IPS DF 4.7 (cell line): ENCODE results near the gene ANK3.

Experiments
- DNase-seq: peaks from one replicate; pipeline ENCODE4 v3.0.0-alpha.2; 2013; ENCODE audit warnings: low spot score; ENCODE audit errors: extremely low read depth

ANK3 gene

DNA sequence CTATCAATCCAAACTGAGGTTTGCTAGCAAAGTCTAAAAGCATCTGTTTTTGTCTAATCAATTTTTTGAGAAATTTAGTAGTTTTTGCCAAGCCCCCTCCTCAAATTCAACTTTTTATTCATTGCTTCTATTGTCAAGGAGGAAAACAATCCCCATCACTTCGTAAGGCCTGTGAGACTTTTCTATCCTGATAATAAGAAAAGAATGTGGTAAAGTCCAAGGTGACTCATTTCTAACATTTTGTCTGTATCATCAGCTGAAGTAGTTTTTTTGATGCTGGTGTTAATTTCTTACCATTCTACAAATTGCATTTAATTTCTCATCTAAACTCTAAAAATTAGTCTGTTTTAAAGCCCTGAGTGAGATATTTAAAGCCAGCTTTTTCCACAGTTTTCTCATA is 11.7 kb downstream of the ANK3 start:
- DNase-seq = no peak

GRCh38 chr10:60377042-60377352 is 12.7 kb downstream of the ANK3 start:
- DNase-seq = no peak

DNA sequence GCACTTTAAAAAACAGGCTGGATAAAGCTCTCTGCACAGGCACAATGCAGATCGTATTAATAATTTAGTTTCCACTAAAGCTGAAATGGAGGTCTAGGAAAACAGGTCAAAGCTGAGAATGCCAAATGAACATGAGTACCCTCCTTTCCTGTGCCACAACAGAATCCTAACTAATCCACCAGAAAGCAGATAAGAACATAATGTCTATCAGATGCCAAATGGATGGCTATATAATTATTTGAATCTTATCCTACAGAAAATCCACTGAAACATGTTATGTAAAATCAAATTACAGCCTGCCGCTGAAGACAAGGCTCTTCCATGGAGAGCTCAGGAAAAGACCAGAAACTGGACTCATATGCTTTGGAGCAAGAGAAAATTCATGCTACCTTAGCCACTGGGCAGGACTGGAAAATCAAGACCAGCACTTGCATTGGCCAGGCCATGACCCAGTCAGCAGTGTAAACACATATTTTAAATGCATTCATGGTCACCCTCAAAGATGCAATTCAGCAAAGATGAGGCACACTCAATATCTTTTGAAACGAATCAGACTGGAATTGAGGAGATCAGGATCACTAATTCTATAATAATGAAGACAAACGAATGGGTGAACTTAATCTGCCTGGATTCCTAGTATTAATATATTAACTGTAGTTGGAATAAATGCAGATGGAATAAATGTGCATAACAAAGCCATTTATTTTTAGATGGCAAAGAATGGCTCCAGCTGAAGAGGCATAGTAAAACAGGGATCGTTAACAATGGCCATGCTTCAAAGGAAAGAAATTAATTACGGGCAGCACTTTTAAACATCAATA is 13.2 kb downstream of the ANK3 start:
- DNase-seq = no peak

DNA sequence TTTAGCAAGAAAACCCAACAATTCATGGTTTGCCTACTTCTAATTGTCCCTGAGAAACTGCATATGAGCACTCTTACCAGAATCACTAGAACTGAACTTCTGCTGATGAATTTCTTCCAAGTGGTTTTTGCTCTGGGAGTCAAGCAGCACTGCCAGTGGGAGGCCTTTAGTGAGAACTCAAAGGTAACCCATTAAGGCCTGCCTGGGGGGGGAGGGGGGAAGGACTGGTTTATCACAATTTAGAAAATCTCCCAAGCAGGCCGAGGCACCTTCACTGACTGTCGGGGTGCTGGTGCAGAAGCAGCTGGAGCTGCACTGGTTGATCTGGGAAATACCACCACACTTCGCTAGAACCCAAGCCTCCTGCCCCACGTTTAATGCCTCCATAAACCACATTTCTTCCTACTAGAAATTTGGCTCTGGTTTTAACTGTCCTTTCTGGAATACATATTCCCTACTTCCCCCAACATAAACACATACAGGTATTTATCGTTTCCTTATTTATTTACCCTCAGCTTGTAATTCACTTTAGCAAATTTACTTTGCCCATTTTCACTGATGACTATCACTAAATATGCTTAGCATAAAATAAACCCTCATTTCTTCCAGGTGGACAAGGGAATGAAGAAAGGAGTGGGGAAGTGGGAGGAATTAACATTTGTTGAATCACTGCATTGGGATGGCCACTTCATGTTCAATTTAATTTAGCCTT is 14.2 kb downstream of the ANK3 start:
- no peak for DNase-seq

GRCh38 chr10:60374836-60375235 is 14.8 kb downstream of the ANK3 start:
- no peak for DNase-seq

DNA sequence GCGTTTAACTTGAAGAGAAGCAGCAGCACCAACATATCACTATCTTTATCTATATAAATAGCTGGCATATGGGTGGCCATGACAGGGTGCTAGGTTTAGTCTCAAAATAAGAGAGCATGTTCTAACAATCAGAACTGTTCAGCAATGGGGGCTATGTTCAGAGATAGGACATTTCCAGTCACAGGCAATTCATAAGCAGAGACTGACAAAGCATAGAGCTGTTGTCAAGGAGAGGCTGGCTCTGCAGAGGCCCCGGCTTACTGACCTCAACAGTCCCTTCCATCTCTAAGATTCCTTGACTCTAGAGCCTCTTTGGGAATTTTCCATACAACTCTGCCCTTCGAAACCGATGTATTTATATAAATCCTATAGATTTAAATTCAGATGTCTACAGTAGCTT is 17.2 kb downstream of the ANK3 start:
- no peak for DNase-seq

DNA sequence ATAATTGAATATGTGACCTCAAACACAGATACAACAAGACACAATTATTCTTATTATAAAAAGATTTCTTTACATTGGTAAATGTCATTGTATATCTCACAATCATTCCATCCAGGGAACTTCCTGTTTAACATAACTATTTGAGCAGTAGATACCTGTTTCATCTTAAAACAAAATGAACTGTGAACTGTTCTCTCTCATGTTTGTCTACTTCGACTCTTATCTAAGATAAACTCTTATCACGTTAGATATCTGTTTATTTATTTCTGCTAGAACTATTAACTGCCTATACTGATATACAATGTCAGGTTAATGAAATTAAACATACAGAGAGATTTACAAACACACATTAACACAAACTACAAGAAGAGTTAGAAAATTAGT is 20.1 kb downstream of the ANK3 start:
- DNase-seq = no peak

GRCh38 chr10:60368875-60369546 is 20.7 kb downstream of the ANK3 start:
- no peak for DNase-seq

DNA sequence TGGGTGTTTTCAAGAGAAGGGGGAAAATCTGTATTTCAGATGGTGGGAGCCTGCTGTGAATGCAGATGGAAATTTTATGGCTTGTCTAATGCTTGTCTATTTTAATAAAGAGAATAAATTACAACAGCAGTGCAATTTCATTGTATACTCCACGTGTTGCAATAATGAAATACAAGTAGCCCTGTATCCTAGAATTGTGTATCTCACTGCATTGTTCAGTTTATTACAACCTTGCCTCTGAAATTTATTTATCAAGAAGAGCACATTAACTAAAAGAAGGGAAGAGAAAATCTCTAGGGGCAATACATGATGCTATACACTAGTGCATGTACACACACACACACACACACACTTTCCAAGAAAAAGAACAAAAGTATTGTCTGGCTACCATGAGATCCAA is 21.8 kb downstream of the ANK3 start:
- no peak for DNase-seq

DNA sequence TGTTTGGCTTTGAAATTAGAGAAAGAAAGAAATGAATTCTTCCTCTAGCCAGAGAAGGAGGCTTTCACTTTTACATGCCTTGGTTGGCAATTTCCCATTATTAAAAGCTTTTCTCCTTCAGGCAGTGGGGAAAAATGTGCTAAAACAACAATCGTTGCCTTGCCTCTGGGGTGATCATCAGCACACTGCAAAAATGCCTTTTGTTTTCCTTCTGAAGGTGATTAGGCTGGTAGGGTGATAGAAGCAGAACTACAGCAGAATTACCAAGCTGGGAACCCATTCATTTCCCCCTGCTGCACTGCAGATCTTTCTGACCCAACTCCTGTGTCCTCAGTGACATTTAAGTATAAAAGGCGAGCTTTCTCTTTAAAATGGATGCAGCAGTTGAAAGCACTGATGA is 22.2 kb downstream of the ANK3 start:
- DNase-seq = no peak

- no peak for DNase-seq
Observed at GRCh38 chr10:60367024-60367423, 22.7 kb downstream of the ANK3 start.

DNA sequence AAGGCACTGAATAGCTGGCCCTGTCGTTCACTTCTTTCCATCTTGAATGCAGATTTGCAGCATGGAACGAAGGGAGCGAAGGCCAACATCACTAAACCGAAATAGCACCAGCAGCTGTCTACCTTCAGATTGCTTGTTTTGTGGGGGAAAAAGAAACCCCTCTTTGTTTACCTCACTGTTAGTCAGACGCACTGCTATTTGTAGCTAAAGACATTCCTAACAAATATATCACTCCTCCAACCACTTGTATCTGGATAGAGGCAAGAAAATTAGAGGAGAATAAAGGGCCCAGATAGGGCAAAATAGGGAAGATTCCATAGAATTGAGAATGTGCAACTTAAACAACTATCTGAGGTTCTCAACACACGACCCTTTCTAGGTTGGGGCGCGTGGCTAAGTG is 26.5 kb downstream of the ANK3 start:
- no peak for DNase-seq

GRCh38 chr10:60362461-60362860 is 27.2 kb downstream of the ANK3 start:
- no peak for DNase-seq

DNA sequence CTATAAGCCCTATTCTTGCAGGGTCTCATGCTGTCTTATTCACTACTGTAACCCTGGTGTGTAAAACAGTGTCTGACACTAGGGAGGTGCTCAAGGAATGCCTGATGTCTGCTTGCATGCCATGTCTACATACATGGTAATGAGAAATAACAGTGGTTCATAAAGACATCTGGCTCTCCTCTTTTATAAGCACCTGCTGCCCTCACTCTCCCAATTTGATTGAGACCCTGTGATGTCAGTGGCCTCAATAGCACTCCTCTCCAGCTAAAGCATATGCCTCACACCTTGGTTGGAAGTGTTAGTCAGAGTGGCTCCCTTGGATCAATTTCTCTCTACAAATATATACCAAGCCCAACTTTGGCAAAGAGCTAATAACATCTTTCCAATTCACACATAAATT is 30.6 kb downstream of the ANK3 start:
- no peak for DNase-seq

GRCh38 chr10:60358282-60358681 is 31.4 kb downstream of the ANK3 start:
- DNase-seq = no peak

GRCh38 chr10:60353519-60354258 is 36.0 kb downstream of the ANK3 start:
- no peak for DNase-seq

GRCh38 chr10:60352105-60352504 is 37.6 kb downstream of the ANK3 start:
- no peak for DNase-seq

DNA sequence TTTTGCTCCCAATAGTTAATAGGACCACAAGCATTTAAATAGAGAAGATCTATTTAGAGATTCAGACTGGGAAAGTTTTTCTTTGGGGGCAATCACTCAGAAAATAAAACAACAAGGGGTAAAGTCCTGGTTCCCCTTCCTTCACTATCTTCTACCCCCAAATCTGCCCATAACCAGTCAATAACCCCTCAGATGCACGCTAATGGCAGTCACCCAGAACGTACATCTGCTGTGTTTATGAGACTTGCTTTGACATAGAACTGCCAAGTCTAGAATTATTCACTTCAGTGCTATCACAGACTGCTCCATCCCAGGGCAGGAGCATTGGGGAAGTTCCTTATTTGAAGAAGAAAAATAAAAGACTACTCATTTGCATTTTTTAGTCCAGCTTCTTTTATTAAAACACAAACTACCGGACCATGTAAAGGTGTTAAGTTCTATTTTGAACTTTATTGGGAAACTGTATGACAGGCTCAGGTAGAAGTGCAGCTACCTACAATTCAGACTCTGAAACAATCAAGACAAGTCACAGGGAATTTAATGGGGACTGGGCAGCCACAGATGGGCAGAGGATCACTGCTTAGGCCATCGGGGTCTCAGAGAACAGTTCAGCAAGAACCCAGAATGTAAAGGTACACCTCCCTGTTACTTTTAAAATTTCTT is 38.4 kb downstream of the ANK3 start:
- no peak for DNase-seq

GRCh38 chr10:60350400-60350799 is 39.3 kb downstream of the ANK3 start:
- no peak for DNase-seq

- no peak for DNase-seq
Observed at GRCh38 chr10:60349426-60349825, 40.2 kb downstream of the ANK3 start.

- DNase-seq = no peak
Observed at GRCh38 chr10:60348982-60349381, 40.7 kb downstream of the ANK3 start.
